ENCODE results near the gene MAGEF1. TPM values are rescaled to one million over a fixed set of nuclear protein-coding genes. Genes with fewer than 3 reads are reported as not detected.

The MAGEF1 gene
- total RNA-seq, 4 donors from 2014 or later = 33.9 to 55.4 (median 49.0) TPM

DNA sequence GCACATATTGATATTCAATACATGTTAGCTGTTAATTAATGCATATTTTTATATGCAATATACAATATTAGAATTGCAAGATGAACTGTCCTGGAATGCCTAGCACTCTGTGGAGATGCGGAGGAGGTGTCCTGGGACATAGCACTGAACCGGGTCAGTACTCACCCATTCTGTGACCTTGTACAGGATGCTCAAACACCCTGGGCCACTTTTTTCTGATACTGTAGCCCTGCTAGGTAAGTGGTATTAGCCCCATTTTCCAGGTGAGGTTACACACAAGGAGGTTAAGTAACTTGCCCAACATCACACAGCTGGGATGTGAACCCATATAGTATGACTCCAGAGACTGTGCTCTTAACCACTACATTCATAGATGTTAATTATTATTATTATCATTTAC lies 1.7 kb upstream of the MAGEF1 start:
- H3K4me3 ChIP-seq = no peak overlapping the region
- intact Hi-C loops (cut with DNase I; ENCODE audit: low total_unique reads) = no loop called here

DNA sequence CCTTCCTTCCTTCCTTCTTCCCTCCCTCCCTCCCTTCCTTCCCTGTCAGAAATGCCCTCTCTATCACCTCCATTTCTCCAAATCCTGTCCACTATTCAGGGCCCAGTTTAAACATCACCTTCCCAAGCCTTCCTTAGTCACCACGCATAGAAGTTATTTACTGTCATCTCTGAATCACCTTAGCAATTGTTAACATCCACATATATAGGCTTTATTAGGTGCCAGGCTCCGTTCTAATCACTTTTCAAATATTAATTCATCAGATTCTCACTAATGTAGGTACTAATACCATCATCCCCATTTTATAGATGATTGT lies 1.1 kb upstream of the MAGEF1 start:
- H3K4me1 ChIP-seq = peaks cover 0 to 11% of the 10 kb centered on the region in 2 donors
- intact Hi-C loops (cut with DNase I; ENCODE audit: low total_unique reads) = no loop called here
- no peaks in the 10 kb centered on the region for H3K9me3 ChIP-seq
- DNase-seq = no peak
- no peak overlapping the region for H3K4me3 ChIP-seq
- no peaks in the 10 kb centered on the region for H3K36me3 ChIP-seq
- TF ChIP-seq, protein P1, sequence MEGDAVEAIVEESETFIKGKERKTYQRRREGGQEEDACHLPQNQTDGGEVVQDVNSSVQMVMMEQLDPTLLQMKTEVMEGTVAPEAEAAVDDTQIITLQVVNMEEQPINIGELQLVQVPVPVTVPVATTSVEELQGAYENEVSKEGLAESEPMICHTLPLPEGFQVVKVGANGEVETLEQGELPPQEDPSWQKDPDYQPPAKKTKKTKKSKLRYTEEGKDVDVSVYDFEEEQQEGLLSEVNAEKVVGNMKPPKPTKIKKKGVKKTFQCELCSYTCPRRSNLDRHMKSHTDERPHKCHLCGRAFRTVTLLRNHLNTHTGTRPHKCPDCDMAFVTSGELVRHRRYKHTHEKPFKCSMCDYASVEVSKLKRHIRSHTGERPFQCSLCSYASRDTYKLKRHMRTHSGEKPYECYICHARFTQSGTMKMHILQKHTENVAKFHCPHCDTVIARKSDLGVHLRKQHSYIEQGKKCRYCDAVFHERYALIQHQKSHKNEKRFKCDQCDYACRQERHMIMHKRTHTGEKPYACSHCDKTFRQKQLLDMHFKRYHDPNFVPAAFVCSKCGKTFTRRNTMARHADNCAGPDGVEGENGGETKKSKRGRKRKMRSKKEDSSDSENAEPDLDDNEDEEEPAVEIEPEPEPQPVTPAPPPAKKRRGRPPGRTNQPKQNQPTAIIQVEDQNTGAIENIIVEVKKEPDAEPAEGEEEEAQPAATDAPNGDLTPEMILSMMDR (IDR thresholded peaks at IDR 0.05) = no peak
- no peak for TF ChIP-seq POLR2A (IDR thresholded peaks at IDR 0.05)
- H3K27me3 ChIP-seq = no peaks in the 10 kb centered on the region
- H3K27ac ChIP-seq = peak overlapping the region; percentile 93 to 94

More for the DNA sequence above, 1.7 kb upstream of the MAGEF1 start:
- Histone ChIP-seq H3K36me3 (no peaks in the 10 kb centered on the region), H3K4me1 (peaks cover 0 to 11% of the 10 kb centered on the region in 2 donors), H3K27me3 (no peaks in the 10 kb centered on the region), H3K9me3 (no peaks in the 10 kb centered on the region), H3K27ac (no peak overlapping the region)
- DNase-seq = no peak
- no peak for TF ChIP-seq POLR2A (IDR thresholded peaks at IDR 0.05)
- TF ChIP-seq, protein P1 (IDR thresholded peaks at IDR 0.05) = no peak

DNA sequence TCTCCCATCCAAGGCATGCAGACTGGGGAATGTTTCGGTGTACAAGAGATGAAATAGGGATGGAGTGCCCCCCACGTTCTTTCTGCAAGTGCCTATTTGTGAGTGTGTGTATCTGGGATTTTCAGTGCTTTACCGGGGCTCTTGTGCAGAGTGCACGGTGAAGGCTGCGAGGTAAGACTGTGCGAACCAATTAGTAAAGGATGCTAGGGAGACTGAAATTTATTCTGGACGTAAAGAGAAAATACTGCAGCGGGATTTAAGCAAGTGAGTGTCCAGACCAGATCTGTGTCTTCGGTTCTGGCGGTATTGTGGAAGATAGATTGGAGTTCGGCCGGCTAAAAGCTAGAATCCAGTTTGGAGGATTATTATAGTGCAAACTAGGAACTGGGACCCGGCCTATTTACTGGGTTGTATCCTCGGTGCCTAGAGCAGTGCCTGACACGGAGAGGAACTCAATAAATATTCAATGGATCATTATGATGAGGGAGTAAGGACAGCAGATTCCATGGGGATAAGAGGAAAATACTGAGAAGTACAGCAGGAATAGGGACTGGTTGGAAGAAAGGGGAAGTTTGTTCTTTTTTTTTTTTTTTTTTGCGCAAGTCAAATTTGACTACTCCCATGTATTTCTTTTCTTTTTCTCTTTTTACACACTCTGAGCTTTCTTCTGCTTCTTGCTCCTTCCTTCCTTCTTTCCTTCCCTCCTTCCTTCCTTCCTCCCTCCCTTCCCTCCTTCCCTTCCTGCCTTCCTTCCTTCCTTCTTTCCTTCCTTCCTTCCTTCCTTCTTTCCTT lies 580 bp upstream of the MAGEF1 start:
- no peak for DNase-seq
- Histone ChIP-seq H3K4me1 (peaks cover 0 to 11% of the 10 kb centered on the region in 2 donors), H3K36me3 (no peaks in the 10 kb centered on the region), H3K9me3 (no peaks in the 10 kb centered on the region), H3K27me3 (no peaks in the 10 kb centered on the region), H3K4me3 (peak overlapping the region; percentile 69 to 94), H3K27ac (peak overlapping the region; percentile 93 to 94)
- TF ChIP-seq, protein P1 (IDR thresholded peaks at IDR 0.05) = no peak
- TF ChIP-seq POLR2A (IDR thresholded peaks at IDR 0.05) = no peak
- intact Hi-C loops (cut with DNase I; ENCODE audit: low total_unique reads) = no loop called here

DNA sequence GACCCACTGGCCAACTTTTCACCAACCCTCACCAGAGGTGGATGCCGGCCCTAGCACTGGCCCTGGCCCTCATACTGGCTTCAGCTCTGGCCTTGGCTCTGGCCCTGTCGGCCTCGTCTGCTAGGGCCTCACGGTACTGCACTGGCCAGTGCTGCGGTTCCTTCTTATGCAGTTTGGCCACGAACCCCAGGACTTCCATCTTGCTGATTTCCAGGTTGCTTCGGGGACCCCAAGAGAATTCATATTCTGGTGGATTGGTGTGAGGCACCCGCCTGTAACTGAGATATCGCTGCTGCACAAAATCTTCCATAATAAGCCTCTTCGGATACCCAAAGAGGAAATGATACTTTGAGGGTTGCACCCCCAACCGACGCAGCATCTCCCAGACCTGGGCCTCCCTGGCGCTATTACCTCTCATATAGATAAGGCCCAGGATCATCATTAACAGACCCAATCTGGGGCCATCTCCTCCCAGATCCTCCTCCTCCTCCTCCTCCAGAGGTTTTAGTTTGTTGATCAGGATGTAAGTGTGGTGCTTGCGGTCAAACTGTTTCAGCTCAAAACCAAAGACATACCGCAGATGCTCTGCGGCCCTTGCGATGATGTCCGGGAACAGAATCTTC lies 883 bp downstream of the MAGEF1 start:
- peaks cover 0 to 11% of the 10 kb centered on the region in 2 donors for H3K4me1 ChIP-seq
- H3K27me3 ChIP-seq = no peaks in the 10 kb centered on the region
- peak overlapping the region; percentile 93 to 94 for H3K27ac ChIP-seq
- DNase-seq = no peak
- TF ChIP-seq POLR2A (IDR thresholded peaks at IDR 0.05) = no peak
- TF ChIP-seq, protein P1 (IDR thresholded peaks at IDR 0.05) = no peak
- H3K9me3 ChIP-seq = no peaks in the 10 kb centered on the region
- intact Hi-C loops (cut with DNase I; ENCODE audit: low total_unique reads) = no loop called here
- no peaks in the 10 kb centered on the region for H3K36me3 ChIP-seq
- H3K4me3 ChIP-seq = peak overlapping the region; percentile 69 to 94

DNA sequence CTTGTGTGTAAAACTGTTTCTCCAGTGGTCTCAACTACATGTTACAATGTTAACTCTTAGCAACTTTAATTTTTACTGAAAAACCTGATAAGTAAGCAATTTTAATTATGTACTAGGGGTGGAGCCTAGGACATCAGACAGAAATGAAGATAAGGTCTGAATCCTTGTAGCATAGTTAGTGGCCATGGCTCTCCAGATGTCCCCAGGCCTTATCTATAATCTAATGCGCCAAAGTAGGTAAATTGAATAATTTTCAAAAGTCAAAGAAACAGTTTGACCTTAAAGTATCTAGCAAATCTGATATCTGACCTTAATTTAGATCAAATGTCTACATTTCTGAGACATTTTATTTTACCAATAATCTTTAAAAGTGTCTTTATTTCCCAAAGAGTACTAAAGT lies 8.2 kb downstream of the MAGEF1 start:
- no peak for DNase-seq

More for the DNA sequence above, 8.2 kb downstream of the MAGEF1 start:
- Histone ChIP-seq H3K4me1 (no peaks in the 10 kb centered on the region), H3K27ac (no peak overlapping the region), H3K36me3 (no peaks in the 10 kb centered on the region), H3K27me3 (no peaks in the 10 kb centered on the region), H3K4me3 (no peak overlapping the region), H3K9me3 (no peaks in the 10 kb centered on the region)
- TF ChIP-seq, protein P1 (IDR thresholded peaks at IDR 0.05) = no peak
- TF ChIP-seq POLR2A (IDR thresholded peaks at IDR 0.05) = no peak
- intact Hi-C loops (cut with DNase I; ENCODE audit: low total_unique reads) = no loop called here
